Anterior cingulate cortex (tissue), 58 donors: ENCODE data around the gene WAC.
"Not testable (repeated sequence)": the region's sequence is repeated elsewhere in the genome, so short reads cannot be mapped to it uniquely, and the experiment has no call there.

Source experiments
- DNase-seq, 58 donors: peaks; one replicate each; lab custom pipeline; 2025; lab: John Stamatoyannopoulos, UW

WAC gene

DNA sequence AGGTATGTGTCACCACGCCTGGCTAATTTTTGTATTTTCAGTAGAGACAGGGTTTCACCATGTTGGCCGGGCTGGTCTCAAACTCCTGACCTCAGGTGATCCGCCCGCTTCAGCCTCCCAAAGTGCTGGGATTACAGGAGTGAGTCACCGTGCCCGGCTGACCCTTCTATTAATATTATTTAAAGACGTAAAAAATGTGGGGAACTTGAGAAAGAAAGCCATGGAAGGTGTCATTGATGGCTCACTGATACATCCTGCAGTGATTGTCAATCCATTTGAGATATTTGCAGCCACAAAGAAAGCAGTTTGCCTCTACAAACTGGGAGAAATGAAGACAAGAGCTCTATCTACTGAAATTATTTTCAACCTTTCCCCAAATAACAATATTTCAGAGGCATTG, 125.9 kb downstream of the WAC start:
- DNase-seq: not testable (repeated sequence)

DNA sequence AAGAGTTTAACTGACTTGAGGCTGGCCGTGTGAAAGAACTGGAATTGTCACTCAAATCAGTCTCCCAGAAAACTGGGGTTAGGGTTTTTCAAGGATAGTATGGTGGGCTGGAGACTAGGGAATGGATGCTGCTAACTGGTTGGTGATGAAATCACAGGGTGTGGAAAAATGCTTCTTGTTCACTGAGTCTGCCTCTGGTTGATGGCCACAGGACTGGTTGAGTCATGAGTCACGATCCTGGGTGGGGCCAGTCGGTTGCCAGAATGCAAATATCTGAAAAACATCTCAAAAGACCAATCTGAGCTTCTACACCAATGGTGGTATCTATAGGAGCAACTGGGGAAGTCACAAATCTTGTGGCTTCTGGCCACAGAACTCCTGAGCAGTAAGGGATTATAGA, 128.1 kb downstream of the WAC start:
- DNase-seq: no peak

DNA sequence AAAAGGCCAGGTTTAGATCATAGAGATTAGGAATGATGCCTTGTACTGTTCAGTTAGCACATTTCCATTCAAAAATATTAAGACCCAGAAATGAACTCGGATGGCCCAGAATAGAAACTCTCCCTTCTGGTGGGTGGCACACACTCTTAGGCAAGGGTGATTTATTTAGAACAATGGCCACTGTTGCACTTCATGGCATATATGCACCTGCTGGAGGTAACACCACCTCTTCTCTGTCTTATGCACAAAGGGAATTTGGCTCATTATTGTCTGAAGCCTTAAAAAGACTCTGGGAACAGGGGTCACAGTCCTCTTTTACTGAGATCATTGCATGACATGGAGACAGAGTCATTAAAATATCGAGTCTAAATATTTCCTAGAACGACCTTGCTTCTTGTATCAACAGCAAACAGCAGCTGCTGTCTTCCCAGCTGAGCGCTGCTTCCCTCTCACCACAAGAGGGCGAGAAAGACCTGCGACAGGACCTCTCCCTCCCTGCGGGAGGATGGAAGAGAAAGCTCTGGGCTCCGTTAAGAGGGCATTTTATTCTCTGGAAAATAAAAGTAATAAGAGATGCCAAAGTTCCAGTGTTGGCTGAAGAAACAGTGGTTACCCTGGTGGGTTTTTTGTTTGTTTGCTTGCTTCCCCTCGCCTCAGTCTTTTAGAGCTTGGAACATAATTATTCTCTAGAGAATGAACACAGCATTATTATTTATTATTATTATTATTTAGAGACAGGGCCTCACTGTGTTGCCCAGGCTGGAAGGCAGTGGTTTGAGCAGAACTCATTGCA, 130.9 kb downstream of the WAC start:
- DNase-seq: peak in 53 of 58 donors; percentile 4 to 89 (median 64)

DNA sequence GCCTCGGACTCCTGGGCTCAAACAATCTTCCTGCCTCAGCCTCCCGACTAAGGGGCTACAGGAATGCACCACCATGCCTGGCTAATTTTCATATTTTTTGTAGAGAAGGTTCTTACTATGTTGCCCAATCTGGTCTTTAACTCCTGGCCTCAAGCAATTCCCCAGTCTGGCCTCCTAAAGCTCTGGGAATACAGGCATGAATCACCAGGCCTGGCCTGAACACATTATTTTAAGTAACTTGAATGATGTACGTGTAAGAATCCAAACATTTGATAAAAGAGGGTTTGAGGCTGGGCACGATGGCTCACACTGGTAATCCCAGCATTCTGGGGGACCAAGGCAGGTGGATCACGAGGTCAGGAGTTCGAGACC, 131.4 kb downstream of the WAC start:
- no peak for DNase-seq

DNA sequence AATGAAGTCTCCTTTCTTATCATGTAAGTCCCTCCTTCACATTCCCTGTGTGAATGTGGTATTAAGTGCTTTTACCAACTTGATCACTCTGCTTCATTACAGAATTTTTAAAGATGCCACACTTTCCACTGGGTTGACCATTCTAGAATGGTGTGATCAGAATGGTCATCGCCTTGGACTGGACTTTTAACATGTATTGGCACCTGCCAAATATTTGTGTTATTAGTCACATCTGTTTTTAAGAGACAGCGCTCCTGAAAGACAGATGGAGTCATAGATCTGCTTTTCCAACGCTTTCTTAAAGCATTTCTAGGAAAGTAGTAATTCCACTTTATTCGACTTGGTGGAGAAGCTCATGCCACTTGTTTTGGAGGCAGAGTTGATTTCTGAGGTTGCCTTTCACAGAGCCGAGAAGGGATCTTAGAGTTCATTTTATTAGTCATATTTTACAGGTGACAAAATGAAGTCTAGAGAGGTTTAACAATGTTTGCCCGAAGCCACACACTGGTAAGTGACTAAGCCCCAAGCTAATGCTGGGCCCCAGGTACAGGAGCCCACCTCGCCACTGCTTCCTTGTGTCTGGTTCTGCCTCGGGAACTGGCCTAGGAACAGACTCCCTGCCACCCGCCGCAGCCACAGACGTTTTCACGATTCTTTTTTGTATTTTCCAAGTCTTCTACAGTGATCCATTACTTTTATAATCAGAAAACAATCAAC, 134.0 kb downstream of the WAC start:
- no peak for DNase-seq

DNA sequence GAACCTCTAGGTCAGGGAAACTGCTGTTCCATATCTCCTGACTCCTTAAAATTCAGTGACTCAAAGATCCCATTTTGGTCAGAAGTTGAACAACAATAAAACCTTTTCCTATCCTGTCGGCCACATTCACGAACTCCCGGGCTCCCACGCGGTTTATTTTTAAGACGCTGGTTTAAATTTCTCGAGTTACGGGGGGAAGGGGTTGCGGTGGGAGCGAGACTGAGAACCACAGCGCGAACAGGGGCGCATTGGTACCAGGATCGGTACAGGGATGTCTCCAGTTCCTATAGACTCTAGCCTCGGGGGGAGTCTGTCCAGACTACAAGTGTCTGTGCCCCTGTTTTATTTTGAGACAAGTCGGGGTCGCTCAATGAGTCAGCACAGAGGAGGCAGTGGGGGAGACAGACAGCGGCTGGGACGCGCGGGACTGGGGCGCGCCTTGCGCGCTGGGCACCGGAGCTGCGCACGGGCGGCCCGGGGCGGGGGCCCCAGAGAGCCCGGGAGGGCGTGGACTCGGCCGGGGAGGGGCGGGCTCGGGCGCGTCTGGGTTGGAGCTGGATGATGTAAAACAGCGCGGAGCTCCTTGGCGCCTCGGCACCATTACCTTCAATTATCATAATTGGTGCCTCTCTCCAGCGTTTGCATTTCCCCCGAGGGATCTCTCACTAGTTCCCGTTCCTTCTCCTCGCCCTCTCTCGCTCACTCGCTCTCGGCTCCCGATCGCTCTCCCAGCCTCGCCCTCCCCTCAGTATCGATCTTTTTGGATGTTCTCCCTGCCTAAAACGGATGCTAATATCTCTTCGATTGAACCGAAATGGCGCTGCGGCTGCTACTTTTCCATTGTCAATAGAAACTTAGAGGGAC, 135.7 kb downstream of the WAC start:
- DNase-seq: peak in 5 of 58 donors; percentile 6 to 26 (median 14)

DNA sequence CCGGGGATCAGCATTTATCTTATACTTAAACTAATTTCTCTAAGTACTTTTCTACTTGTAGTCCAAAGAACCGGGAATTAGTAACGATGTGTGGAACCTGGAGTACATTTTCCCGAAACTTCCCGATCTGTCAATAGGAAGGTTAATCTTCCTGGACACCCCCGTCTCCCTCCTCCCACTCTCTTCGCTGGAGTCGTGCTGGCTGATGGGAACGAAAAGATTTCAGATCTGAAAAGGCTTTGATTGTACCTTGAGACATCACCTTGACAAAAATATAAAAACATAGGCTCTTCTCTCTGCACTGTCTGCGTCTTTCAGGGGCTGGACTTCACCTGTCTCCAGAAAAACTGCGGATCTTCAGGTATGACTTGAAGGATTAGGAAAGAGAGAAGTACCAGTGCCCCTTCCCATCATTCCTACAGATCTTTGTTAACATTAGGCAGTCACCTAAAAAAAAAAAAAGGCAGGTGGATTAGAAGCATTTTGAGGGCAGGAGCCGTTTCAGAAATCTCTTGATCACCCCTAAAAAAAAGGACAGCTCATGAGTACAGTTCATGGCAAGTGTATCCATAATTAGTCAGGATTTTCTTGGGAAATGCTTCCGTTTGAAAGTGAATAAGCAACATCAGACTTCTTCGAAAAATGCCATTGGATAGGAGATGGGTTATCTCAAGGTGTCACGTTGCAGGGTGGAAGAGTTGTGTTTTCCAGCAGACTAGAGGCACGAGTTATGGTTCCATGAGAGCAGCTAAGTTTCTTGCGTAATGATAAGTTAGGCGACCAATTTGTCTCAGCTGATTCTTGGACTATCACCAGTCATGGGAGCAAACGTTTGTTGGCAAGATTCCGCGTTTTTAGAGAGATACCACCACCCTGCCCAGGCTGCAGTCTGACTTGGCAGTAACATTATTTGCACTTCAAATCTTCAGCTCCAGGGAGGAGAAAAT, 136.6 kb downstream of the WAC start:
- DNase-seq: no peak
